Osteocyte (in vitro differentiated cells): ENCODE measurements around the gene TRABD2A. TPM values are rescaled to one million over a fixed set of nuclear protein-coding genes. Genes with fewer than 3 reads are reported as not detected.
A peak's percentile ranks its signal among the peaks of the same experiment; 100 is the strongest.

ENCODE experiments used
- DNase-seq: peaks from one replicate; pipeline ENCODE4 v3.0.0; 2021; ENCODE audit warnings: mixed read lengths; ENCODE audit not compliant: unreplicated experiment; ENCODE audit errors: extremely low spot score
- H3K27ac Mint-ChIP-seq: one replicate; pipeline ENCODE4 v1.8.0; 2021; ENCODE audit warnings: mild to moderate bottlenecking, mixed read lengths; ENCODE audit not compliant: unreplicated experiment
- H3K27me3 Mint-ChIP-seq: one replicate; pipeline ENCODE4 v1.8.0; 2021; ENCODE audit warnings: mixed read lengths; ENCODE audit not compliant: unreplicated experiment
- H3K36me3 Mint-ChIP-seq: one replicate; pipeline ENCODE4 v1.8.0; 2021; ENCODE audit warnings: mixed read lengths; ENCODE audit not compliant: unreplicated experiment
- H3K4me1 Mint-ChIP-seq: one replicate; pipeline ENCODE4 v1.8.0; 2021; ENCODE audit warnings: mixed read lengths; ENCODE audit not compliant: unreplicated experiment
- H3K4me3 Mint-ChIP-seq: one replicate; pipeline ENCODE4 v1.8.0; 2021; ENCODE audit warnings: mild to moderate bottlenecking, moderate library complexity, mixed read lengths; ENCODE audit not compliant: unreplicated experiment
- H3K9me3 Mint-ChIP-seq: one replicate; pipeline ENCODE4 v1.8.0; 2021; ENCODE audit warnings: mixed read lengths; ENCODE audit not compliant: unreplicated experiment
- CTCF ChIP-seq: fragments of 200-600 bp; sonication (generic); IDR thresholded peaks from 2 replicates; pipeline ENCODE4 v1.5.0; 2021; ENCODE audit warnings: antibody characterized with exemption, mild to moderate bottlenecking, moderate library complexity
- total RNA-seq: library from RNA; stranded (reverse); gene quantifications from 2 replicates; pipeline ENCODE4 v1.2.1, GENCODE V29; 2021

Gene TRABD2A
- total RNA-seq, 1 donor from 2014 or later, result 0.99 TPM

DNA sequence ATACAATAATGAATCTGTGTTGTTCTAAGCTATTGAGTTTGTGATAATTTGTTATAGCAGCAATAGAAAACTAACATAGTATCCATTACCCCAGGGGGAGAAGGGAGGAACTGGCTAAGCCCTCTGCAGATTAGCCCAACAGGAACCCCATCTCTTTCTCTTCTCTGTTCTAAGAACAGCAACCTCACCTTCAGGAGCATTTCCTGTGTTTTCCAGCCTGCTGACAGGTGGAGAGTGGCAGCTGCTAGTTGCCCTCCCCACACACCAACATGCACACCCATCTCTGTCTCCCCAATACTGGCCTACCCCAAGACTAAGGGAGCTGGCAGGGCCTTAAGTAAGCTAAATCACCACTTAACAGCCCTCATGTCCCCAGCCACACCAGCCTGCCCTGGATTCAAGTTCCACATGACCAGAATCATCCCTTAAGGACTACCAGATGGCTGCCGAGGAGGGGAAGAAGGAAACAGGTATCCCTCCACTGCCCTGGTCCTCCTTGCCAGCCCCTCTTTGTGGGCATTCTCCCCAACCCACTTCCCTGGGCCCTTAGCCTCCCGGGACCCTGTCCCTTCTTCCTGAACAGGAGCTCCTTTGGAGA, 52.8 kb downstream of the TRABD2A start:
- peaks cover 12% of the 10 kb centered on the region for H3K27me3 Mint-ChIP-seq
- H3K4me3 Mint-ChIP-seq, result no peak overlapping the region
- H3K27ac Mint-ChIP-seq, result no peak overlapping the region
- DNase-seq, result no peak
- no peaks in the 10 kb centered on the region for H3K4me1 Mint-ChIP-seq
- no peaks in the 10 kb centered on the region for H3K36me3 Mint-ChIP-seq
- H3K9me3 Mint-ChIP-seq, result no peaks in the 10 kb centered on the region
- TF ChIP-seq CTCF, result no peak

- Mint-ChIP-seq H3K27me3 (peaks cover 15% of the 10 kb centered on the region), H3K9me3 (no peaks in the 10 kb centered on the region), H3K4me1 (no peaks in the 10 kb centered on the region), H3K27ac (no peak overlapping the region), H3K36me3 (no peaks in the 10 kb centered on the region), H3K4me3 (no peak overlapping the region)
- DNase-seq, result peak; percentile 76
- no peak for TF ChIP-seq CTCF
These were observed 57.1 kb downstream of the TRABD2A start for GRCh38 chr2:84823788-84824187.

DNA sequence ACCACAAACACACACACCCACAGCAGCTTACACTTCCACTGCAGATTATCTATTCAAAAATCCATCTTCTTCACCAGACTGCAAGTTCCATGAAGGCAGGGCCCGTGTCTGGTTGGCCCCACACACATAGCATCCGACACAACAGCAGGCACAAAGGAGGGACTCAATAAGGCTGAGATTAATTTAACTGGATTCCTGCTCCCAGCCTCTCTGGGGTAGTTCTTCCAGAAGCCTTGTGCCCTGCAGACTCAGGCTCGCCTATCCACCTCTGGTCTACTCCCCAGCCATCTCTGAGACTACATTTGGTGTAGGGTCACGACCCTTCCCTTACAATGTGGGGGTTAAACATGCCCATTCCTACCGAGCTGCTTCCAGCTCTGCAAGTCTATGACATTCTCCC, 57.7 kb downstream of the TRABD2A start:
- Mint-ChIP-seq H3K27ac (no peak overlapping the region), H3K27me3 (peaks cover 9% of the 10 kb centered on the region), H3K36me3 (no peaks in the 10 kb centered on the region), H3K9me3 (no peaks in the 10 kb centered on the region), H3K4me3 (no peak overlapping the region), H3K4me1 (no peaks in the 10 kb centered on the region)
- peak; percentile 56 for DNase-seq
- no peak for TF ChIP-seq CTCF

GRCh38 chr2:84821806-84822205, 59.1 kb downstream of the TRABD2A start:
- TF ChIP-seq CTCF, result no peak
- Mint-ChIP-seq H3K4me3 (no peak overlapping the region), H3K36me3 (no peaks in the 10 kb centered on the region), H3K27ac (no peak overlapping the region), H3K9me3 (no peaks in the 10 kb centered on the region), H3K4me1 (no peaks in the 10 kb centered on the region), H3K27me3 (peaks cover 15% of the 10 kb centered on the region)
- peak; percentile 80 for DNase-seq

- Mint-ChIP-seq H3K36me3 (no peaks in the 10 kb centered on the region), H3K4me3 (no peak overlapping the region), H3K9me3 (no peaks in the 10 kb centered on the region), H3K27me3 (peaks cover 18% of the 10 kb centered on the region), H3K4me1 (no peaks in the 10 kb centered on the region), H3K27ac (no peak overlapping the region)
- TF ChIP-seq CTCF, result no peak
- no peak for DNase-seq
These were observed 63.6 kb downstream of the TRABD2A start for GRCh38 chr2:84817239-84817655.
